Medulla oblongata (tissue), 1 donor: ENCODE data around the gene ARHGAP27.

Experiments
- DNase-seq: peaks from one replicate; pipeline ENCODE4 v3.0.0-alpha.2; 2015; ENCODE audit errors: extremely low spot score

Gene ARHGAP27

DNA sequence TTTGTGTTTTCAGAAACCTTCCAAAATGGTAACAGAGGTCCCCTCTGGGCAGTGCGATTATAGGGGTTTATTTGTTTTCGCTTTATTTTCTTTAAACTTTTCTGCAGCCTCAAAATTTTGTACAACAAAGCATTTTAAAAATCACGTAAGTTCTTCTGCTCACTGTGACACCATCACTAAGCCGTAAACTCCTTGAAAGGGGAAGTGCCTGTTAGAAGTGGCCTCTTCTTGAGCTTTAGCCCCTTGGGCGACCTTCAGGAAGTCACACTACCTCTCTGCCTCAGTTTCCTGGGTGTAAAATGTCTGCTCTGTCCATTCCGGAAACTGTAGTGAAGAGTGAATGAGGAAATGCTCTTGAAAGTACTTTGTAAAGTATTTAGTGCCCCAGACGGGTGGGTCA is 26.6 kb downstream of the ARHGAP27 start:
- DNase-seq, result no peak

DNA sequence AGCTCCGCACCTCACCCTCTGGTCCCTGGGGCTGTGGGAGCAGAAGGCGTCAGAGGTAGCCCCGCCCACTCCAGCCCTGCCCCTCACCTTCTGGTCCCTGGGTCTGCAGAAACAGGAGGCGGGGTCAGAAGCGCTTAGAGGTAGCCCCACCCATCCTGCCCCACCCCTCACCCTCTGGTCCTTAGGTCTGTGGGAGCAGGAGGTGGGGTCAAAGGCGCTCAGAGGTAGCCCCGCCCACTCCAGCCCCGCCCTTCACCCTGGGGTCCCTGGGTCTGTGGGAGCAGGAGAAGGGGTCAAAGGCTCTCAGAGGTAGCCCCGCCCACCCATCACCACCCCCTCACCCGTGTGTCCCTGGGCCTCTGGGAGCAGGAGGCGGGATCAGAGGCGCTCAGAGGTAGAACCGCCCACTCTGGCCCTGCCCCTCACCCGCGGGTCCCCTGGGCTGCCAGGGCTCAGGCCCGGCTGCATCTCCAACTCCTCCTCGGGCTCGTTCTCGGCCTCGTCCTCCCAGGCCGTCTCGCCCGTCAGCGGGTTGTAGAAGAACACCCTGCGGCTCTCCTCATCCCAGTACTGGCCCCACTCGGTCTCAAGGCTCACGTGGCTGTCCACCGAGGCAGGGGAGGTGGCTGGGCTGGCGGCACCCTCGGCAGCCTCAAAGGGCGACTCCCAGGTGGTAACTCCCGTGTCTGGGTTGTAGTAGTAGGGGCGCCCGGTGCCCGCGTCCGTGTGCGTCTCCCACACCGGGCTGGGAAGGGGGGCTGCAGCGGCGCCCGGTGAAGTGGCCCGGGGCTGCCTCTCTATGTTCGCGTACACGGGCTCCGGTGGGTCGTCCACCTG is 27.2 kb downstream of the ARHGAP27 start:
- no peak for DNase-seq

DNA sequence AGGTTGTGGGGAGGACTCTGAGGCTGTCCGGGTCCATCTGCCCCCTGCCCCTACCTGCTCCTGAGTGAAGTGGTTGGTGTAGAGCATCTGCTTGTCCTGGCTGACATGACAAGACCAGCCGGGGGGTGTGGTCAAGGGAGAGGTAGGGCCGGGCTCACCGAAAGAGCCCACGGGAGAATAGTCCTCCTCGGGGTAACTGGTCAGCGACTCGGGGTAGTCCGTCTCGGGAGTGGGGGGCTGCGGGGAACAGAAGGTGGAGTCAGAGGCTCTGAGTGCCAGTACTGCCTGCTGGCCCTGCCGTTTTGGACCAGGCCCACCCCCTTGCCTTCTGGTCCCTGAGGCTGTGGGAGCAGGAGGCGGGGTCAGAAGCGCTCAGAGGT is 27.8 kb downstream of the ARHGAP27 start:
- DNase-seq, result no peak

DNA sequence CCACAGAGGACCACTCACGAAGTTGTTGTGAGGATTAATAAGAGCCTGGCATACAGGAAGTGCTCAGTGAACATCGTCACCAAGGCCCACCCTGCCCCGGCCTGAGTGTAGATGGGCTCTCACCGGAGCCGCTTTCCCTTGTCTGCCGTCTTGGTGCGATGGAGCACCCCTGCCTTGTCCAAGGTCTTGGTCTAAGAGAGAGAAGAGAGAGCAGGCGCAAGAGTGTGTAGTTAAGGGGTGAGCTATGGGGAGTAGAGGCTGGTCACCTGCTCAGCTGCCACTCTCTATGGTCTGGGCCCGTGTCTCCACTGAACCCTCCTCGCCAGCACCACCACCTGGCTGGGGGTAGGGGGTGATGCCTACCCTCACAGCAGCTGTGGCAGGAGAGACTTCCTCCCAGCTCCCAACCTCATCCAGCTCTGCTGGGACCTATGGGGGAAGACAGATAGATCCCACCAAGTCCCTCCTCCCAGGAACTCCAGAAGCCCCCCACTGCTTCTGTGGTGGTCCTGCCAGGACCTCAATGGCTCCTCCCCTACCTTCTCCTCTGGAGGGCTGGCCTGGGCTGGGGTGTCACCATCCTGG is 28.7 kb downstream of the ARHGAP27 start:
- DNase-seq, result no peak

DNA sequence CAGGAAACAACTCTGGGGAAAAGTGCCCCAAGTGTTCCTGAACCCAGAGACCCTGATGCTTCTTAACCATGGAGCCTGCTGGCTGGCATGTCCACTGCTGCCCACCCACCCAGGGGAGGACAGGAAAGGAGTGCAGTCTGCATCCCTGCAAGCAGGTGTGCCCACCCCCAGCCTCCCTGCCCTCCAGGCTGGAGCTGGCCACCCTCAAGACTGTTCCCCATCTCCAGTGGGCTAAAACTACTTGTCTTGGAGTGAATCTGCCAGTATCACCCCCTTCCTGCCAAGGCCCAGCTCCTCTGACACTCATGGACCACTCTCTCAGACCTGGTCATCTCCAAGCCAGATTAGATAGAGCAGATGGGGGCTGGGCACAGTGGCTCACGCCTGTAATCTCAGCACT is 29.8 kb downstream of the ARHGAP27 start:
- no peak for DNase-seq

DNA sequence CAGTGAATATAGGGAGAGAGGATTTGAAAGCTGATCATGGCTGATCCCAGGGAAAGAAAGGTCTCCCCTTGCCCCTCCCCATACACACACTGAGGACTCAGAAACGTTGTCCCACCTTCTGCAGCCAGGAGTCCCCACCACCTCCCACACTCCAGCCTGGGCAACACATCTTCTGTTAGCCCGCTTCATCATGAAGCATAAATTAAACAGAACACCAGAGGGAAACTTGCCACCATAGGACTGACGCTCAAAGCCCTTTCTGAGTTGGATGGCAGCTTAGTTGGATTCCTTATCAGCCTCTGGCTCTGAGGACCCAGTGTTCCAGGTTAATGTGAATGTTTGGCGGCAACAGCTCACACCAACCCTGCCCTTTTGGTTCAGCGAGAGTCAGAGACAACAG is 33.9 kb downstream of the ARHGAP27 start:
- DNase-seq, result no peak

DNA sequence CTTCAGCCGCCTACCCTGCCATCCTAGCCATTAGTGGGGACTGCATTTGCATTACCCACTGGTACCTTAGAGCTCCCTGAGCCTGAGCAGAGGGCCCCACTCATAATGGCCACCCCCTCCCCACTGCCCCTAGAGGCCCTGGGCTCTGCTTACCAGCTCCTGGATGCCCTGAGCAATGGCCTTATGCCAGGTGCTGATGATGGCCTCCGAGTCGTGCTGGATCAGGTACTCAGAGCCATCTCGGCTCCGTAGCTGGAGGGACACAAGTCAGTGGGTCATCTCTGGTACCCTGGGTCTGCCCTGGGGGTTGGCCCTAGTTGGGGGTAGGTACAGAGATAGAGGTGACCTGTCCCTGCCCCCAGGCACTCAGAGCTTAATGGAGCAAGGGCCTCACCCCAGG is 34.9 kb downstream of the ARHGAP27 start:
- no peak for DNase-seq

DNA sequence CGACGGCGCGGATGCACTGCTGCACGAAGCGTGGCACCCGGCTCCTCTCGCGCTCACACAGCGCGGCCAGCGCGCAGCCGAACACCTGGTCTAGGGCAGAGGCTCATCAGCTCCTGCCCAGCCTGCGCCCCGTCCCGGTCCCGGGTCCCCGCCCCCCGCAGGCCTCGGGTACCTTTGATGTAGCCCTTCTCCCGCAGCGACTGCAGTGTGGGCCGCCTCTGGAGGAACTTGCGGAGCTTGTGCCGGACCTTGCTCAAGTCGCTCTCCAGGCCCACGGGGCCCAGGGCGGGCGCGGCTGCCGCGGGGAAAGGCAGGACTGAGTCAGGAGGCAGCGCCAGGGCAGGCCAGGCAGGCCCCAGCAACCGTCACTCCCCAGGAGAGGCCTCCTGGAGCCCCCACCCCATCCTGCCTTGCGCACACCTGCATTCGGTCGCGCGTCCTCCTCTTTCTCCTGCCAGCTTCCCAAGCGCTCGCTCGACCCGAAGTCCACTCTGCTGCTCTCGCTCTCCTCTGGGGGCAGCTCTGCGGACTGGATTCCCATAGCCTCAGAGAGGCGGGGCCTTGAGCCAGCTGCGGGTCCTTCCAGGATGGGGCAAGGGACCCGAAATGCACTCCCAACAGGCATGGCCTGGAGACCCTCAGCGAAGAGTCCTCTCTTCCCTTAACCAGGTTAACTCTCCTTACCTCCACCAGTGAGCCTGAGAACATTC is 36.0 kb downstream of the ARHGAP27 start:
- no peak for DNase-seq

DNA sequence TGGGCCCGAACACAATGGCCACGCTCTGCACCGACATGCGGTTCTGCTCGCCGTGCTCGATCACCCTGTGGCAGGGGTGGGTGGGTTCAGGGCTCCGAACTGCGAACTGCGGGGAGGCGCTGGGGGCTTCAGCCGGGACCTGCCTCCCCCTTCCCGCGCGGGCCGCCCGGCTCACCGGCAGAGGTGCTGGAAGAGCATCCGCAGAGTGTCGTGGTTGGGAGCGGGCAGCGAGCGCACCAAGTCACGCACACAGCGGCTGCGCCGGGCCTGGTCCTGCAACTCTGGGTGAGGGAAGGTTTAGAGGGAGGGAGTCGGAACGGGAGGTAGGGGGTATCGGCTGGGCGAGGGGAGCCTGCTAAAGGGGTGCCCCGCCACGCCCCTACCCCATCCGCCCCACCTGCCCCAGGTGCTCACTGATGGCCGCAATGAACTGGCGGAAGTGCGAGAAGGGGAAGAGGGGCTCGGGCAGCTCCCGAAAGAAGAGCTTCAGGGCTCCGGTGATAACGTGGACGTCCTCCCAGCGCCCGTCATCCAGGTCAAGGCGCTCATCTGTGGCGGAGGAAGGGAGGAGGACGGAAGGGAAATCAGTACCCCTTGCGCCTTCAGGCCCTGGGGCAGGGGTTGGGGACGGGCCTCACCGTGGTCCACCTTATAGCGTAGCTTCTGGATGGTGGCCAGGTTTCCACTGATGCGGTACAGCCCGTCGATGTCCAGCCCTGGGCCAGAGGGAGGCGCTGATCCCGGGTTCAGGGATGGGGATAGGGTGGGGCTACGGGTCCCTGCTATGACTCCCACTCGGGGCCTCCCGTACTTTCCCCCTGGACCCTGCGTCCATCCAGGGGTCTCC is 36.9 kb downstream of the ARHGAP27 start:
- no peak for DNase-seq

DNA sequence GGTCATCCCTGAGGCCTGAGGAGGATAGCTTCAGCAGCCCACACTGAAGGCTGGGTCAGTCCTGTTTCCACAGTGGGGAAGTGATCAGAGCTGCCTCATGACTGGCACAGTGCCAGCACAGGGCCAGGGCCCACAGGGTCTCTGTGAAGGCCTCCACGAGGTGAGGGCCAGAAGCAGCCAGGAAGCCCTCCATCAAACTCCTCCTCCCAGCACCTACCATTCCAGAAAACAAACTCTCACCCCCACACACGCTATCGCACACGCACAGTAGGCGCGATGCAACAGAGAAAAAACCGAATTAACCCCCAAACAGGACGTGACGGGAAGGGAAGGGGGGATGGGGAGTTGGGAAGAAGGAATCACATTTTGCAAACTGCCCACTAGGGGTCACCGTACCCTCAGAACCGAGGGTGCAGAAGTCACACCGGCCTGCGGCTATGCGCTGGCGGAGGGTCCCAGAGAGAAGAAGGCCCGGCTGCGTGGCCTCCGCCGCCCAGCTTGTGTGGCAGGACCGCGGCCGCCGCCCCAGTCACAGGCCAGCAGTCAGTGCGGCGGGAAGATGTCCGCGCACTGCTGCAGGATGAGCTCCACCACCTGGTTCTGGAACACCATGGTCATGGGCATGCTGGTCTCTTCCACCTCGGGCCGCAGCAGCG is 37.6 kb downstream of the ARHGAP27 start:
- peak; percentile 78 for DNase-seq

DNA sequence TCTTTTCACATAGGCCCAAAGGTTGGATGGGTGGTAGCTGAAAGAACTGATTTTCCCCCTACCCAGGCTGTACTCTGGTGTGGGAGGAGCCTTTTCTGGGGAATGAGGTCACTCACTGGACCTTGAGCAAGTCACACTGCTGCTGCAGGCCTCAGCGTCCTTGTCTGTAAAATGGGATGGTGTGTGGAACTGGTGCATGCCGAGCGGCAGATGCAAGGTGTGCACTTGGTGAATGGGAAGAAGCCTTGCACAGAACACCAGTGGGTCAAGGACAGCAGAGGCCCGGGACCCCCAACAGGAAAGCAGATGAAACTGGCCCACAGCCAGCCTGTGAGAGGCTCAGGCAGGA is 38.1 kb downstream of the ARHGAP27 start:
- no peak for DNase-seq

DNA sequence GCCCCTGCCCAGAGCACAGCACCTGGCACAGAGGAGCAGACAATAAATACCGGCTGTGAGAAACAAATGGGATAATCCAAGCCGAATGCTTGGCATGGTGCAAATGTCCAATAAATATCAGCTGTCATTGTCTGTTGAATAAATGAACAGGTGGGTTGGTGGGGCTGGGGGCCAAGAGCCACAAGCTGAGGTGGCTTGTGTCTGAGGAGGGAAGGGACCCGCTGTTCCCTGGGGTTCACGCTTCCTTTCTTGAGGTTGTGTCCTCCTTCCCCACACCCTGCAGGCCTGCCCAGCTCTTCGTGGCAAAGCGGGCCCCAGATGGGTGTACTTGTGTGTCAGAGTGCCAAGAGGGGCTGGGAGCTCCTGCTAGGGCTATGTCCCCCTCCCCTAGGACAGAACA is 38.6 kb downstream of the ARHGAP27 start:
- no peak for DNase-seq

DNA sequence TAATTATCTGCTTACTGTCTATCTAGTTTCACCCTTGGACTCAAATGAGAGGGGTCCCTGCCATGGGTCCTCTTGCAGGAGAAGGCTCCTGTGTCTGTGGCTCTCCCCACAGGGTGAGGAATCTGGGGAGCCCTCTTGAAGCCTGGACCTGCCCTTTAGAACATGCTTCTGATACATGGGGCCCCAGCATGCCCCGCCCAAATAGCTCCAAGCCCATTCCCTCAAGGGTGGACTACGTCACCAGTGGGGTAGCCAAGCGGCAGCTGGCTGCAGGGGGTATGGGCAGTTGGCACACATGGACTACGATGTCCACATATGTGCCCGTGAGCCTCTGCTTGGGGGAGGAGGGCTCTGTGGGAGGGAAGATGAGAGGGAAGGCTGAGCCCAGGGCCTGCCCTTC is 39.3 kb downstream of the ARHGAP27 start:
- DNase-seq, result no peak

DNA sequence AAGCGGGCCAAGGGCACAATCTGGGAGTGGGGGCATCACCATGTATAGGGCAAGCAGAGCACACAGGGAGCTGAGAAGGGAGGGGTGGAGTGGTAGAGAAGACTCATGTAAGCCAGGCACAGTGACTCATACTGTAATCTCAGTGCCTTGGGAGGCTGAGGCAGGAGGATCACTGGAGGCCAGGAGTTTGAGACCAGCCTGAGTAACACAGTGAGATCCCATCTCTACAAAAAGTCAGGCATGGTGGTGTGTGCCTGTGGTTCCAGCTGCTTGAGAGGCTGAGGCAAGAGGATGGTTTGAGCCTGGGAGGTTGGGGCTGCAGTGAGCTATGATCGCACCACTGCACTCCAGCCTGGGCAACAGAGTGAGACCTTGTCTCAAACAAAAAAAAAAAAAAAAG is 40.8 kb downstream of the ARHGAP27 start:
- no peak for DNase-seq

DNA sequence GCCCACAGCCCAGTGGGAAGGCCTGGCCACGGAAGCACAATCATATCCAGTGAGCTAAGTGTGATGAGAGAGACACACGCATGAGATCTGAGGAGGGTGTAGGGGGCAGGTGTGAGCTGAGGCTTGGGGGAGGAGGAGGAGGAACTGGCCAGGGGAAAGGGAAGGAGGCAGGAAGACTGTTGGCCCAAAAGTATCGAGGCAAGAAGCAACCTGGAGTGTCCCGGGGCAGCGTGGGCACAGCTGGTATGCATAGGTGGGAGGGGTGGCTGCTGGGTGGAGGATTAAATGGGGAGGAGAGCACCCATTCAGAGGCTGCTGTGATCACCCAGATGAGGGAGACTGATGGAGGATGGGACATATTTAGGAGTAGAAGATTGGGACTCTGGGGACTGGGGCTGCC is 41.4 kb downstream of the ARHGAP27 start:
- no peak for DNase-seq

DNA sequence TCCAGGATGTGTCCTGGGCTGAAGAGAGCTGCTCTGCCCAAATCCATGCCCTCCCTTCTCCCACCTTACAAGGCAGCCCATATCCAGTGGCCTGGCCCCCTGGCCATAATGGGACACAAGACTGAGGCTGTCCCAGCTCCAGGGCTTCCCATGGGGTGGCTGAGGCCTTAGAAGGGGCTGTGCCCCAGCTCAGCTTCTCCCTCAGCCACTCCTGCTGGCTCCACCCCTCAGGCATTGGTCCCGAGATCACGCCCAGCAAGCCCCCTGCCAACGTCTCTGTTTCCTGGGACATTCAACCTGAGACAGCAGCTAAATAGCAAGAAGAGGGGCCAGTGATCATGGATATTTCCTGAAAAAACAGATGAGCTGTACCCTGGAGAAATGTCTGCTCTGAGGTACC is 43.3 kb downstream of the ARHGAP27 start:
- no peak for DNase-seq

DNA sequence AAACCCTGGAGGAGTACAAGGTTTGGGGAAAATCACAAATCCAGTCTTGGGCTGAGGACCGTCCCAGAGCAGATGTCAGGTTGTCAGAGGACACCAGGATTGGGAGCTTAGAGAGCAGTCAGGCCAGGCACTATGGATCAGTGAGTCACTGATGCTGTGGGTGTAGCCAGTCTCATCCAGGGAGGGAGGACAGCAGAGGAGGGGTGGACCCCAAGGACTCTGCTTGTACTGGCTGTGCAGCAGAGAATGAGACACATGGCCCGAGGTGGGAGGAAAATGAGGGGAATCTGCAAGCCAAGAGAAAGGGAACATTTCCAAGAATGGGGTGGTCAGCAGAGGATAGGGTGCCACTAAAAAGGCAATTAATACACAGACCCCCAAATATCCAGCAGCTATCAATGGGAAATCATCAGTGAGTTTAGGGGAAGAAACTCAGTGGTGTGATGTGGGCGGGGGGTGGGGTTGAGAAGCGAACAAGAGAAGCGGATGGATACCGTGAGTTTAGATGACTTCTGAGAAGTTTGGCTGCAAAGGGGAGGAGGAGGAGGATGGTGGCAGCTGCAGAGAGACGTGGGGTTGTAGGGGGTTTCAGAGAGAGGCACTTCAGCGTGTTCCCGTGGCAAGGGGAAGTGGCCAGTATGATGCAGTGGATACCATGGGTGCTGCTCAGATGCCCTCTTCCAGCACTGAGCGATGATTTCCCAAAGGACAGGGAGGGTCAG is 43.9 kb downstream of the ARHGAP27 start:
- DNase-seq, result no peak

DNA sequence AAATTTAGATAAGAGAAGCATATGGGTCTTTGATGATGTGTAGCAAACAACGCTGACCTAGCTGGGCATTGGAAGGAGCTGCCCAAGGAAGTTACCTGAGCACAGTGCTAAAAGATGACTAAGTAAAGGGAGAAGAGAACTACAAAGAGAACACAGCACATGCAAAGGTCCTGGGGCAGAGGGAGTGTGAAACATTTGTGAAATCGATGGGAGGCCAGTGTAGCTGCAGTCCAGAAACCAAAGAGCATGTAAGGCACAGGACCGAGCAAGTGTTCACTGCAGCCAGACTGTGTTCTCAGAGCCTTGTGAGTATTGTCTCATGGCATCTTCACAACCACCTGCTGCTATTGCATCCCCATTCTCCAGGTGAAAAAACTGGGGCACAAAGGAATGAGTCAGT is 44.9 kb downstream of the ARHGAP27 start:
- DNase-seq, result no peak

DNA sequence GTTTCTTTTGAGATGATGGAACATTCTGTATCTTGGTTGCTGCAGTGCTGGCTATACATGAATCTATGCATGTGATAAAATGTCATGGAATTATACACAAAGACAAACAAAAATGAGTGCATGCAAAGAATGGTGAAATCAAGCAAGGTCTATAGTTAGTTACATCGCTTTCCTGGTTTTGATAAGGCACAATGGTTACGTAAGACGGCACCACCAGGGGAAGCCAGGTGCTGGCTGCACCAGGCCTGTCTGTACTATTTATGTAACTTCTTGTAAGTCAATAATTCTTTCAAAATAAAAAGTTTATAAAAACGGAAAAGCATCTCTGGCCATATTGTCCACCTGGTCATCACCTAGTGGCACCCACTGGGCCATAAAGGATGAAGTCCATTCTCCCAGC is 46.5 kb downstream of the ARHGAP27 start:
- no peak for DNase-seq

DNA sequence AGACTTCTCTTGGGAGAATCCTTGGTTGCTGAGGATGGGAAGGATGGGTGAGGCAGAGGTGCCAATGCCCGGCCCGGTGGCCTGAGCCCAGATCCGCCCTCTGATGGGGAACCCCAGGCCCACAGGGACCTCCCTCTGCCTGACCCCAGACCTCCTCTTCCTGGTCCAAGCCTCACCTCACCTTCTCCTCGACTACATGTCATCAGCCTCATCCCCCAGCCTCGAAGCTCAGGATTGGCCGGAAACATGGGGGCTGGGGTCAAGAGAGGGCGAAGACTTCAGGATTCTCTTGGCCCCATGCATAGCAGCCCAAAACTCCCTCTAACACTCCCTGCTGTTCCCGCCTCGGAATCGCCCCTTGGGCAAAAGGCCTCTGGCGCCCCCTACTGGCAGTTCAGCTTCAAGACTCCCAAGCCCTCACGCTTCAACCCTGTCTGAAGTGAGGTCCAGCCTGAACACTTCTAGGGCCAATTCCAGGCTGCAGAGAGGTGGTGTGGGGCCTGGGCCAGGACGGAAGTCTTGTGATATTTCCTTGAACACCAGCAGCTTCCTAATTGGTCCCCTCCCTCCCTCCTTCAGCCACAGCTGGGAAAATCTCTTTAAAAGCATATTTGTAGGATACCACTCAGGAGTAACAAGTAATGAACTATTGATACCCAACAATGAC is 47.2 kb downstream of the ARHGAP27 start:
- peak; percentile 91 for DNase-seq
